Kasumi-1 (cell line): ENCODE measurements around the gene ETNK2.

ENCODE experiments used
- DNase-seq, 2 experiments: peaks; one replicate each; lab custom pipeline; 2025; lab: John Stamatoyannopoulos, UW

Gene ETNK2

GRCh38 chr1:204176049-204176448, 24.2 kb upstream of the ETNK2 start:
- DNase-seq, result no peak

- DNase-seq, result no peak
These were observed 23.1 kb upstream of the ETNK2 start for GRCh38 chr1:204174958-204175357.

DNA sequence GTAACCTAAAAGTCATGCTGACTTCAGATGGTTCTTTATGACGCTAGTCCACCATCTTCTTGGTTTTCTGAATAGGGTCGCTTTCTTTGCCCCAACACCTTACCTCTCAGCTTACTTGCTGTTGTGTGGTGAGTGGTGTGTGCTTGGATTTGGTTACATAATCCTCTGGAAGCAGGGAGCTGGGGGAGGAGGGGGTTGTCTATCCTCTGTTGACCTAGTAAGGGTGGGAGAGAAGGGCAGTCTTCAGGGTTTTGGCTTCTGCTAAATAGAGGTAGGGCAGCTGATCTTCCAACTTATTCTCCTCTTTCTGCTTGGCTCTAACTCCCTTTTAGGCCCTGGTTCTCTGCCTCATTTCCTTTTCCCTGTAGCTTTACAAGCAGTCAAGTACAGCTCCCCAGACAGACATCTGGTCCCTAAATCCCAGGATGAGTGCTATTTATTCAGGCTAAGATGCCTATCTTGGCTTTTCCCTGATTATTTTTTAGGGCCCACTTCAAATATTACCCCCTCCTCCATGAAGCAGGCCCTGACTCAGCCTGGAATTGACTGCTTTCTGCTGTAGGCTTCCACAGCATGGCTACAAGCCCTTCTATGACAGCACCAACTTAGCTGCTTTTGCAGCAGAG, 20.7 kb upstream of the ETNK2 start:
- no peak for DNase-seq

DNA sequence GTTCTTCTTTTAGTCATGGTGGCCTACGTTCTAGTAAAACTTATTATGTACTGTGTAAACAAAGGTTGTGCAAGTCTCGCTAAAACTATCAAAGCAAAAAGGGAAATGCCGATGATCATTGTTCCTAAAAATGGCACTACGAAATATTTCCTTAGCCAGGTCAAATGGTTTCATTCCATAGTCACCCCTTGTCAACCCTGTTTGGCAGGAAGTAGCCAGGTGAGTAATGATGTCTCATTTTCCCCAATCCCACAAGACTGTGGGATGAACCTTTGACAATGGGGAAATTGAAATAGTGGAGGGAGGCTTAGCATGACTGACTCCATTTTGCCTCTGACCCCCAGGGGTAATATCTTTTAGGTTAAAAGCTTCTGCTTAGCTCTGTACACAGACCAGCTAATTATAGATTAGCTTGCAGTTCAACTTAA, 19.9 kb upstream of the ETNK2 start:
- DNase-seq, result no peak

DNA sequence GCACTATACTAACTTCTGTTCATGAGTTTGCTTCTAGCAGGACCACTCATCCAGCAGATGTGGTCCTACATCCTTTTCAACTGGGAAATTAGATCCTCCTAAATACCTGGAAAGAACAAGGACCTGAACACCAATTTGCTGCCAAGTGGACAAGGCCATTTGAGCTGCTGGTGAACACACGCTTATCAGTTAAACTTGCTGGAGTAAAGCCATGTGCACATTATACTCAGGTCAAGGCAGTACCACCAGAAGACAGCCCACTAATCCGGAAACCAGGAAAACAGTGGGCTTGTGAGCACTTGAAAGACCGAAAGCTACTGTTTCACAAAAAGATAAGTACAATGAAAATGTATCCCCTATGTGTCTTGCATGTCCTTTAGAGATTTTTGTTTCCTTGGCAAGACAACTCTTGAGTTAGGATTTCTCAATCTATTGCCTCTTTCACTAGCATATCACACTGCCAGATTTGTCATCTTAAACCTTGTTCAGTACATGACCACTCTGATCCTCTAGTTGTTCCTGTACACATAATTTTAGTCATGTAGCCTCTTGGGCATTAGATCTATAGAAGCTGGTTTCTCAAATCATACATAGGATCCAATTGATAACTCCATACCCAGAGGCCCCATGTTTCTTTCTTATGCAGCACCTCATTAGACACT, 18.8 kb upstream of the ETNK2 start:
- no peak for DNase-seq

DNA sequence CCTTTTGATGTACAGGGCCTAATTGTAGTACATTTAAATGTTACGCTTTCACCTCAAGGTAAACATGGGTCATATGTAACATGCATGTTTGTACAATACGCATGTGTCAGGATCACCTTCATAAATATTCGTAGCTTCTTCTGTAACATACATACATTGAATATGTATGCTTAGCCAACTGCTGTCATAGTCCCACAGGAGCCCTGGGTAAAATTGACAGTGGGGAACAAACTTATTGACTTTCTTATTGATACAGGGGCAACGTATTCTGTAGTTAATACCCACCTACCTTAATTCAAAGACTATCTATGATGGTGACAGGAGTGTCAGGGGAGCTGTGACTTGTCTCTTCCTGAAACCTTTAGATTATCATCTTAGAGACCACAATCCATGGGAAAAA, 18.0 kb upstream of the ETNK2 start:
- peak; percentile 7 to 8 for DNase-seq

DNA sequence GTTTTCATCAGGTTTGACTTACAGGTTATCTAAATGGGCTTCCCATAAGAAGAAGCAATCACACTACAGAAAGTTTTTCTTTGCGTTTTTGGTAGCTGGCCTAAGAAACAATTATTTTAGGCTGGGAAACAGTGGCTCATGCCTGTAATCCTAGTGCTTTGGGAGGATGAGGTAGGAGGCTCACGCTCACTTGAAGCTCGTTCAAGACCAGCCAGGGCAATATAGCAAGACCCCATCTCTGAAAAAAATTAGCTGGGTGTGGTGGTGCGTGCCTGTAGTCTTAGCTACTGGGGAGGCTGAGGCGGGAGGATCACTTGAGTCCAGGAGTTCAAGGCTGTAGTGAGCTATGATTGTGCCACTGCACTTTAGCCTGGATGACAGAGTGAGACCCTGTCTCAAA, 15.9 kb upstream of the ETNK2 start:
- DNase-seq, result no peak

DNA sequence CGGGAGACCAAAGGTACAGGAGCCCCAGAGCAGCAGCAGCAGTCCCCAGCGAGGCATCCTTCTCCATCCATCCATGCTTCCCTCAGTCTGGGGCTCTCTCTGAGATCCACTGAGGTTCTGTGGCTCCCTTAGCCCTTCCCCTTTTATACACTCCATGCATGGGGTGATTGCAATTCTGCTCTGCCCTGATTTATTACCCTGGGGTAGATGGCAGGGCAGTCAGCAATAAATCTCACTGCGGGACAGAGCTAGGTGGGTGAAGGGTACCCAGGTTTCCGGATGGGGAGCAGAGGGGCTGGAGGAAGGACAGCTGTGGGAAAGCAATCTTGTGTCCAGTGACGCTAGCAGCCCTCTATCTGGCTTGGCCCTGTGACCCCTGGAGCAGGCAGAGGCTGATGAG, 14.4 kb upstream of the ETNK2 start, which contains the start of gene REN:
Gene REN, minus strand, starts transcription at position 119 of the 400 bp plus-strand sequence. Its CDS starts 44 bp downstream, at position 75.
- DNase-seq, result no peak

GRCh38 chr1:204162494-204163074, 10.7 kb upstream of the ETNK2 start:
- DNase-seq, result peak; percentile 55 to 70

DNA sequence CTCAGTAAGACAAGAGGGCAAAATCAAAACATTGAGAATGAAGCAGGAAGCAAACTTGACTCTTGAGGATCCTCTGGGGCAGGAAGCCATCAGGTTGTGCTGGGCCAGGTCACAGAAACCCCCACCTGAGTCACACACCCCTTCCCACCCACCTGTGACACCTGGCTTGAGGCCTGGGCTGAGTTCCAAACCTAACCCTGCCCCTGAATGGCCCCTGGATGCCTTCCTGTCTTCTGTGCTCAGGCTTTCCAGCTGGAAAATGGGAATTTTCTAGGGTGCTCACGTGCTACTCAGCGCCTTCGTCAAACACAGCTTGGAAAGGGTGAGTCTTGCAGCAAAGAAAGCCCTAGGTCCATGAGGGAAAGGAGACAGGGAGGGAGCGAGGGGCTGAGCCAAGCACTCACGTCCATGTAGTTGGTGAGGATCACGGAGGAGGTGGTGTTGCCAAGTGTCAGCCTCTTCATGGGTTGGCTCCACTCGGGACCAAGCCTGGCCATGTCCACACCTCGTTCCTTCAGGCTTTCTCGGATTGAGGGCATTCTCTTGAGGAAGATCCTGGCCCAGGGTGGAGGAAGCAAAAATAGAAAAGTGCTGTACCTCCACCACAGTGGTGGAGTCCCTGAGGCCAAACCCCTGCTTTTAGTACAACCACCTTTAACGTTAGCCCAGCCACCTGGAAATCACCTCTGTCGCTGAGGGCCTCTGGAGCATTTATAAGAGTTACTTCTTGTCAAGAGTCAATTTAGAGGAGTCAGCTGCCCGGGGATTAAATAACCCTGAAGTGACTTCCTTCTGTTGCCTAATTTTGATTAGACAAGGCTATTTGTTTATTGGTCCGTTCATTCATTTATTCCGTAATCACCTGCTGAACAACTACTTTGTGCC, 10.0 kb upstream of the ETNK2 start:
- DNase-seq, result no peak

DNA sequence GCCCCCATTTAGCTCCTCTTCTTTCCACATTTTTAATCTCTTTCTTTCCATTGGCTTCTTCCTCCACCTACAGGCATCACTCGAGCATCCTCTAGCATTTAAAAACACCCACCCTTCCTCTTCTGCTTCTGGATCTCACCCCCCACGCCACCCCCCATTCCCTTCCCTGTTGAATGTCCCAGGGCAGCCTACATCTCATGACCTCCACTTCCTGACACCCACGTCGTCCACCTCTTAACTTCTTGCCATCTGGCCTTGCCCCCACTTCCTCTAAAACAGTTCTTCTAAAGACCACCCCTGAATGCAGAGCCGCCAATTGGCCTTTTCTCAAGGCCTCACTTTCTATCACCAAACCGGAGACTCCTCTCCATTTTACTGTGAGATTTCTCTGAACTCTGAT, 6.1 kb upstream of the ETNK2 start:
- DNase-seq, result no peak

DNA sequence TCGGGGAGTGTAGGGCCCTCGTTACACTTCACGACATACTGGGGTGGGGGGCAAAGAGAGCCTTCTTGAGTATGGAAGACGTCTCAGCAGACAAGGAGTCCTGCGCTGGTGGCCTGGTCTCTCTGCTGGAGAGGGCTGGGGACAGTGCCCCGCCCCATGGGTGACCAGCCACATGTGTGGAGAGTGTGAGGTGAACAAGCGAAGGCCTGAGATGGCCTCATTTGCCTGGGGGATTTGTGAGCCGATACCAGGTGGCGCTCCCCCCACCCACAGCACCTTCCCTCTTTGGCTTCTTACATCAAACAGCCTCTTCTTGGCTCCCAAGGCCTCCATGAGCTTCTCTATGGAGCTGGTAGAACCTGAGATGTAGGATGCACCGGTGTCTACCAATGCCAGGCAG, 4.0 kb upstream of the ETNK2 start:
- no peak for DNase-seq

DNA sequence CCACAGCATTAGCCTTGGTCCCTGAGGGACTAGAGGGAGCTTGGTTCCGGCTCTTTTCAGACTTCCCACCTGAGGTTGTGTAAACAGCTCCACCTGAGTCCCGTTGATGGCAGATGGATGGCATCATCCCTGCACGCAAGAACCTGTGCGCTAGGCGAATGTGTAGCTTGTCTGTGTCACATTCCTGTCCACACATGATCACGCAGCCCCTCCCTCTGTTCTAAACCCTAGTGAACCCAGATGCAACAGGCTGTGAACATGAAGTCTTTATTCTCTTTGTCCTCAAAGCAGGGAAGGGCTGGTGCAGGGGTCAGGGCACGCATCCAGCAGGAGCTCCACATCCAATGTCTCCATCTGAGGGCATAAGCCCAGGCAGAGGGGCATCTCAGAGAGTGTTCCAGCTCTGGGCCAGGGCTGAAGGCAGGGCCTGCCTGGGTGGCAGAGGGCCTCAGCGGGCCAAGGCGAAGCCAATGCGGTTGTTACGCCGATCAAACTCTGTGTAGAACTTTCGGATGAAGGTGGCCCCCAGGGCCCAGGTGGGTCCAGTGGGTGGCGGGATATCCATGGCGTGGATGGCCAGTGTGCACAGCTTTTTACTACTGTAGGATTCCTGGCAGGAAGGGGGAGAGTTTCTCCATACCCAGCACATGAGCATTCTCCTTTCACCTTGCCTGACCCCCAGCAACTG, 2.9 kb upstream of the ETNK2 start:
- no peak for DNase-seq

GRCh38 chr1:204153667-204154066, 1.8 kb upstream of the ETNK2 start:
- DNase-seq, result no peak

- no peak for DNase-seq
These were observed 633 bp upstream of the ETNK2 start for GRCh38 chr1:204152310-204153044.

- no peak for DNase-seq
These were observed 917 bp downstream of the ETNK2 start for GRCh38 chr1:204150702-204151551.

DNA sequence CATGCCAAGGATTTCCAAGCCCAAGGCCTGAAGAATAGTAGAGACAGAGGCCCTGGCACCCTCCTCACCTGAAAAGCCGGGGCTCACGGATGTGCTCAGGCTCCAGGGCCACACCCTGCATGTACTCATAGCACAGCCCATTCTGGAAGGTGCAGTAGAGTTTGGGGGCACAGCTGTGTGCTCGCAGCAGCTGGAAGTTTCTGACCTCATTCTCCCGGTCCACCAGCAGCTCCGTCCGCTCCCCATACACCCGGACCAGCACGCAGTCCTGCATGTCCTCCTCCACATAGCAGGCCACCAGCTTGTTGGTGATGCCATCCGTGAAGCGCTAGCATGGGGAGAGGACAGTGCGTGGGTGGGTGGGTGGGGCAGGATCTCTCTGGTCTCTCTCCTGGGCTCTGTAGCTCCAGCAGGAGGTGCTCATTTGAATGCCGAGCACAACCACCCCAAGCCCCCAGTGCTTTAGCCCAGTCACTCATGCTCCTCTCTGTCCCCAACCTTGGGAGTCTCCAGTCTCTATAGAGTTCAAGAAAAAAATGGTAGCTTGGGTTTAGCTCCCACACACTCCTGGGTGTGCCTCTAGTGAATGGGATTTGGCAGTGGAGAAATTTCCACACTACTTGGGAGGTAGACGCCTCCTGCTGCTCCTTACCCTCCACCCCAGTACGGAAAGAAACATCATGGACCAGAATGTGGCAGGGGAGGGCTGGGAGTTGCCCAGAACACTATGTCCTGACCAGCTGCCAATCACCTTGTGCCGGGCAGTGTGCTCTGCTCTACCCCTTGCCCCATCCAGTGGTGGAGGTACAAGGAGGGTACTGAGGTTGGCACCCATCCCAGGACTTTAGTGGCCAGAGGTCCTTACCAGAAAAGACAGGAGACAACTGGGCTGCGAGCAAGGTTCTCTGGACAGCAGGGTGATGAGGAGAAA, 1.9 kb downstream of the ETNK2 start:
- no peak for DNase-seq

GRCh38 chr1:204149107-204149506, 2.7 kb downstream of the ETNK2 start:
- DNase-seq, result no peak
